ENCODE data around the gene PITX2. TPM values are rescaled to one million over a fixed set of nuclear protein-coding genes. Genes with fewer than 3 reads are reported as not detected.
A peak's percentile ranks its signal among the peaks of the same experiment; 100 is the strongest.

The PITX2 gene
- total RNA-seq (ENCODE audit: insufficient read depth, low replicate concordance): 182 TPM

DNA sequence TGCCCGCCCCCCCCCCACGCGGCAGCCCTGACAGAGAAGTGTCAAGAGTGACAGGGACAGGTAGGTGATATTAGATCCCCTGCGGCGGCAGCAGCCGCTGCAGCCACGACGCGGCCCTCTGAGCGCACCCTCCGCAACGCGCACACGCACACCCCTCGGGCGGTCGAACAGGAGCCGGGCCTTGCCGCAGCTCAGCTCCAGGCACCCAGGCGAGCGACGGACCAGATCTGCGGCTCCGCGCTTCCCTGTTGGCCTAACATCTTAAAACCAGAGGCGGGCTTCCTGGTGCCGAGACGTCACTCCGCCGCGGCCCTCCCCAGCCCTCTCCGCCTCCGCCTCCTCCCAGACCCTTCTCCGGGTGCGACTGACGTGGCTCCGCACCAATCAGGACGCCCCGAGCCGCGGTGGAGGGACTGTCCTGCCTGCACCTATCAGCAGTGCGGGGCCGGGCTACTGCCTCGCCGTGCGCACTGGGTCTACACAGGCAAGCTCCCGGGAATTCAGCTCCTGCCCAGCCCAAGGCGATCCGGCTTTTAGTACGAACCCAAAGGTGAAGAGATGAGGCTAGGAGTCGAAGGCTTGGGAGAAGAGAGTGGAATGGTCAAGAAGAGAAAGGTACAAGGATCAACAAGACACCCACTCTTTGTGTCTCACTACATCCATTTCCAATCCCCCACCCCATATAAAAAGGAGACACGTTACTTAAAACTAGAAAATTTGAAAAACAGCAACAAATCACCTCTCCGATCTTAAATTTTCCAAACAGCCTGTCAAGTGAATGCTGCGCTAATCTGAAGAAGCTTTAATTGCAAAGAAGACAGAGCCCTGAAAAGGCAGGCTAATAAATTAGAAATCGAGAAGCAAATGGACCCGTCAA lies at the start of gene PITX2:
PITX2 (minus strand) TSS at position 237 of the 877 bp plus-strand sequence. CDS start 617 bp downstream, outside the sequence.
- peak; percentile 99 for DNase-seq (ENCODE audit: low spot score)

DNA sequence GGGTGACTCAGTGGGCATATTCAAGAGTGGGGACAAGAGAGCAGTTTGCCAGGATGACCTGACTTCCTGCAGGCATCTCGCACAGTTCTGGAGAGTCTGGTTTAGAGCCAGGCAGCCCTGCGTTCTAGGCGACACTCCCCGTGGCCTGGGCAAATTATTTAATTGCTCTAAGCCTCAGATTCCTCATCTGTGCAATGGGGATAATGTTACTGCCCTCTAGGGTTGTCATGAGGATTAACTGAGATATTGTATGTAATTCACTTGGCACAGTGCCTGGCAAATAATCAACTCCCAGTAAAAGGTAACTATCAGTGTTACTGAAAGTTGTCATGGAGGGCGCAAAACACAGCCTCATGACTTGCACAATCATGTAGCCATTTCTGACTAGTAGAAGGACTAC lies 48.8 kb upstream of the PITX2 start:
- no peak for DNase-seq (ENCODE audit: low spot score)

- no peak for DNase-seq (ENCODE audit: low spot score)
Observed at GRCh38 chr4:110669663-110670062, 46.8 kb upstream of the PITX2 start.

DNA sequence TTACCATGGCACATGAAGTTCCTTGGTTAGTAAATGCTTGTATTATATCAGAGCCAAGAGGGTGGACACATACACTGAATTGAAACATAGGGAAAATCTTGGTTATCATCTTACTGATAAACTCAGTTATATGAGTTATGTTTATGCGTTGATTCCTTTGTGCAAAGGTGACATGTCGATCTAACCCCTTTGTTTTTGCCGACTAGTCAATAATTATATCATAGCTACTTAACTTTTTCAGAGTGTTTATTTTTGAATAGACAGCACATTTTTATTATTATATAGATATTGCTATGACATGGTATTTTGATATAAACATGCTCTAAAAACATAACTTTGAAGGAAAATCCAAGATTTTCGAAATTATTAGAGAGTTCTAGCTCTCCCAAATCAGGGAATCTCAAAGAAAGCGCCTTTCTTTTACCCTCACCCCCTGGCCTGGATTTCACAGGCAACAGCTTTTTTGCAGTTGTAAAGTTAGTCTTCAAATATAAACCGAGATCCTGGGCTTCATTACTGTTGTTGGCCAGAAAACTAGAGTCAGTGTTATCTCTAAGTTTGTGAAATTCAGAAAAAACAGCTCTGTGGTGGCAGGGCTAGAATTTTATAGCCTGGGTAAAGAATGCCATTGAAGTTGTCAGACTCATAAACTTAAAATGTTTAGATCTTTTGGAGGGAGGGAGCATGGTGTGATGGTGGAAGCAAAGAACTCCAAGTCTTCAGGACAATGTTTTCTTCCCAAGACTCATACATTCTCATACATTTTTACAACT lies 45.8 kb upstream of the PITX2 start:
- DNase-seq (ENCODE audit: low spot score): peak; percentile 93

DNA sequence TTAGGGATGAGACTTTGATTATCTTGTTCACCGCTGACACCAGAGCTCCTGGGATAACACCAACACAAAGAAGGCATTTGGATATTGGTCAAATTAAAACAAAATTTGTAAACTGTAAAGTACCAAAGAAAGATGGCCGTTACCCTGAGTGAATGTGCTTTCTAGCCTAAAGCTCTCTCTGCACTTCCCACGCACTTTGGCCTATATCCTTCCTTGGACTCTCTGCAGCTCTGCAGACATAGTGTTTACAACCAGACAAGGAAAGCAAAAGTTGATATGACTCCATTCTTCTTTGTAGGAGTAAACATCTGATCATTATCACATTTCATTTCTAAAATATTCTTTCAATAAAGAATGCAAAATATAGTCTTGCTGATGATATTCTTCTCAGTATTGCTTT lies 44.8 kb upstream of the PITX2 start:
- DNase-seq (ENCODE audit: low spot score): no peak

- no peak for DNase-seq (ENCODE audit: low spot score)
Observed at GRCh38 chr4:110666030-110666429, 43.2 kb upstream of the PITX2 start.

- DNase-seq (ENCODE audit: low spot score): no peak
Observed at GRCh38 chr4:110663738-110664444, 41.0 kb upstream of the PITX2 start.

GRCh38 chr4:110663206-110663605 lies 40.3 kb upstream of the PITX2 start:
- no peak for DNase-seq (ENCODE audit: low spot score)

DNA sequence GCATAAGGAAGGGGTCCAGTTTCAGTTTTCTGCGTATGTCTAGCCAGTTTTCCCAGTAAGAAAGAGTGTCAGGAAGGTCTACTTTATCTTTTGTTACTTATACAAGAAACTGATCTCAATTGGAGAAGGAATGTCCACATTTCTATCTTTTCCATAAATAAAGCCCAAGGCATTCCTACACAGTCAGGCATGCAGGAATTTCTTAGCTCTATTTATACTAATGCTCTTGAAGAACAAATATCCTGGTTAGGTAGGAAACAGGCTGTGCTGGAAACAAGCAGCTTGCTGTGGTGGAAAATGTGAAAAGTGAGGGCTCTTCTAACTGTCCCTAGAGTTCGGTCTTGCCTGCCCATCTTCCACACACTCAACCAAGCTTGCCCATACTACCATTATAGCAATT lies 37.9 kb upstream of the PITX2 start:
- DNase-seq (ENCODE audit: low spot score): no peak

DNA sequence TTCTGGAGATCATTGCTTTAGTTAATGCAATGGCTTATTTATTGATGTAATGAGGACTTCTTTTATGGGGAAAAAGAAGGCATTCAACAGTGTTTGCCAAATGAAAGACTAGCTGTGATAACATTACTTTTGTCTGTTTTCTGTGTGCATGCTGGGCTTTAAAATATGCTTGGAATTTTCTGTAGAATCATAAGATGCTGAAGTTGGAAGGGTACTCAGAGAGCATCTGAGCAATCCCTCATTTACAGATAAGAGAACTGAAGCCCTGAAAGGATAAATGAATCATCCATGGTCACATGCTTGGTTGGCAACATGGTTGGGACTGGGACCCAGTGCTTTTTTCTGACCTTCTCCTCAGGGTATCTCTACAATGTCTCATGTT lies 31.4 kb upstream of the PITX2 start:
- DNase-seq (ENCODE audit: low spot score): peak; percentile 94

- peak; percentile 93 for DNase-seq (ENCODE audit: low spot score)
Observed at GRCh38 chr4:110653321-110654253, 30.7 kb upstream of the PITX2 start.

DNA sequence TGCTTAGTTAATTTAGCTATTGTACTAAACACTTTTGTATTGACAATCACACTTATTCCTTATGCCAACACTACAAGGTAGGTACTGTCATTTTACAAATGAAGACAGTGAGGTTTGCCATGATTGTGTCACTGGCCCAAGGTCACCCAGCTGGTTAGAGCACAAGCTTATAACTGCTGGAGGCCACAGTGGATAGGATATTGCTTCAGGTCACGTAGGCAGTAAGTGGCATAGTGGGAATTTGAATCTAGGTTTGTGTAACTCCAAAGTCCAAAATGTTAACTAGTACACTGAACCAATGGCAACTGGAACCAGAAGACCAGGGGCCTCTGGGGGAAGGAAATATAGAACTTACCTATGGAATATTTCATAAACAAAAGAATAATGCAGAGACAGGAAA lies 21.1 kb upstream of the PITX2 start:
- peak; percentile 32 for DNase-seq (ENCODE audit: low spot score)

- peak; percentile 40 for DNase-seq (ENCODE audit: low spot score)
Observed at GRCh38 chr4:110643096-110643495, 20.2 kb upstream of the PITX2 start.

DNA sequence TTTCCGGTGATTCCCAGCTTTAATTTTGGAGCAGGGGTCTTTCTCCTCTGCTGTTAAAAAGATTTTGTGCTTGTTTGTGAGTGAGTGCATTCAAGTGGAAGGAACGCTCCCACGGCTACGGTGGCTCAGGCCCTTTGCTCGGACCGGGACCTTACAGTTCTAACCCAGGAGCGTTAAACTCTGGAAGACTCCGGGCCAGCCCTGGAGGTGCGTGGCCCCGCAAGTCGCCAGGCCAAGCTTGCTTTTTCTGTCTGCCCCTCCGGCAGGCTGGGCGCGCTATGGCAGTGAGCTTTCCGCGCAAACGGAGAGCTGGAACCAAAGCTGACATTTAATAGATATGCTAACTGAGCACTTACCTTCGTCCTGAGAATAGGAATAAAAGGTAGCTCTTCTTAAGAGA lies 18.3 kb upstream of the PITX2 start:
- peak; percentile 25 for DNase-seq (ENCODE audit: low spot score)

- peak; percentile 51 for DNase-seq (ENCODE audit: low spot score)
Observed at GRCh38 chr4:110640576-110640975, 17.7 kb upstream of the PITX2 start.

DNA sequence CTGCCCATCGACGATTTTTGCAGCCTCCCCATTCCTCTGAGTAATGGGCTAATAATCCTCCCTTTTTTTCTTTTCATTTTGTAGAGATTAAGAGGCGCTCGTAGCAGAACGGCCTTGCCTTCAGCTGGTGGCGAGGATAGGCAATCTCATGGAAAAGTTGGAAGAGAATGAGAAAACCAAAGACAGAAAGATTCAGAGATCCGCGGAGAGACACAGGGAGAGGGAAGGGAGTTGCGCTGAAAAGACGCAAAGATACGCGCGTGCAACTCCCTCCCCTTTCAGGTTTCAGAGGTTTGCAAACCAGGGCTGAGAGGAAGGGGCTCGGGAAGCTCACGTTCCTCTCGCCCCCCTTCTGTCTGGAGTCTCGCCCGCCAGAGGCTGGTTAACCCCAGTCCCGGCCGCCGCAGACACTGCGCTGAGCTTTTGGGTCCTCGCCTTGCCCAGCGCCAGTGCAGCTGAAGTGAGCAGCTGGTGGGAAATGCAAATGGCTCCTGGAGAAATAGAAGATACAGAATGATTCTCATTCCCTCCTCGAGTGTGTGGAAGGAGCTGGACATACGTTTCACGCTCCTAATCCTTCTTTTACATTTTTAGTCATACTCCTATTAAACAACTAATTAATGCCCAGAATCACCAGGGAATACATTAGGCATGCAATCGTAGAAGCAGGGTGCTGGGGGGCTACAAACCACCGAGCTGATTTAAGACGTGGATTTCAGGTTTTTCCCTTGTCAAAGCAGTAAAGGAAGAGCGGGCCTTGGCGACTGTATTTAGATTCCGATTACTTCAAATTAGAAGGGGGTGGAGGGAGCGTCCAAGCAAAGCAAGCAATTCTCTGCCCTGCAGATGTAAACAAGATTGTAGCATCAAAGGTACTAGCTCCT lies 16.6 kb upstream of the PITX2 start:
- peak; percentile 50 for DNase-seq (ENCODE audit: low spot score)

DNA sequence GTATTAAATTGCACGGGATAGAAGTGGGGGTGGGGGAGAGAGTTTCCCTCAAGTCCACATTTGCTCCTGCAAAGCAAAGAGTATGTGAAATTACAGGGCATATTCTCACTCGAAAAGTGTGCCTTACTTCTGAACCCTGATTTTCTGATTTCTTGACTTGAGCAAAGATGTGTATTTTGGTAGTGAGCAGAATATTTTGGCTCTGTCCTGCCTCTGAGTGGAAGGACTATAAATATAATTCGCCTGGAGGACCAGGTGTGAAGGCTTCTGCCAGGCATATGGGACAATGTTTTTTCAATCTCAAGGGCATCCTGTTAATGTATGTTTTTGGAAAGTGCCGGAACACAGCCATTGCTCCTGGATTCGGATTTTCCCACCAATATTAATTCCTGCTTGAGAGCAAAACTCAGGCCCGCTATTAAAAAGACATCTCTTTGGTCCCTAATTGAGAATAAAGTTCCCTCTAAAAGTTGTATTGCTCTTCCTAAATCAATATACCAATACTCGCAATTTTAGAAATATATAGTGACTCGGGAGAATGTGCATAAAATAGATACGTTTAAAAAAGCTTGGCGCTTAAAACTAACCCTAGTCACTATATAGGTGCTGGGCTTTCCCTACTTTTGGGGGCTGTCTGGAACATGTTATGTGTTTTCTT lies 15.3 kb upstream of the PITX2 start:
- peak; percentile 52 for DNase-seq (ENCODE audit: low spot score)

- peak; percentile 84 for DNase-seq (ENCODE audit: low spot score)
Observed at GRCh38 chr4:110637408-110638088, 14.7 kb upstream of the PITX2 start.
